T-helper 22 cell (primary cell): ENCODE measurements around the gene MAGI2.
"Not testable (repeated sequence)": the region's sequence is repeated elsewhere in the genome, so short reads cannot be mapped to it uniquely, and the experiment has no call there.

Source experiments
- DNase-seq: peaks from one replicate; pipeline ENCODE4 v3.0.0-alpha.2; 2020; ENCODE audit warnings: low read depth

Gene MAGI2

DNA sequence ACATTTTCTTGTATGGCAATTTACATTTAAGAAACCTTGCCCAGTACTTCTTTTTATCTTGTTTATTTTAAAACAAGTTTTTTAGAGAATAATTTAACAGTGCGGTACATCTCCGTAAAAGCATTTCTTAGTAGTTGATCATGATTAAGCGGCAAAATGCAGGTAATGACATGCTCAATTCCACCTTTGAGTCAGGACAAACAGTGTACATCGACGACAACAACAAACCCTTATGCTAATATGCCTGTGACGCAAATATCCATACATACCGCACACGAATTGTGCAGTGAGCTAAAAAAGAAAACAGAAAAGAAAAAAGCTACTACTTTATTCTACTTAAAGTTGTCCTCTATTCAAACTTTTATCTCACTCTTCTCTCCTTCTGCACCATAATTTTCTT is 1.9 kb downstream of the MAGI2 start:
- DNase-seq = no peak

GRCh38 chr7:79442766-79443165 is 10.7 kb downstream of the MAGI2 start:
- not testable (repeated sequence) for DNase-seq

GRCh38 chr7:79436378-79436777 is 17.1 kb downstream of the MAGI2 start:
- no peak for DNase-seq

GRCh38 chr7:79434867-79435266 is 18.6 kb downstream of the MAGI2 start:
- DNase-seq = no peak

- no peak for DNase-seq
Measured at GRCh38 chr7:79434098-79434497, 19.4 kb downstream of the MAGI2 start.

- DNase-seq = no peak
Measured at GRCh38 chr7:79430391-79430790, 23.1 kb downstream of the MAGI2 start.

GRCh38 chr7:79425665-79426064 is 27.8 kb downstream of the MAGI2 start:
- no peak for DNase-seq

GRCh38 chr7:79421751-79422150 is 31.7 kb downstream of the MAGI2 start:
- no peak for DNase-seq

GRCh38 chr7:79420464-79420863 is 33.0 kb downstream of the MAGI2 start:
- DNase-seq = no peak

DNA sequence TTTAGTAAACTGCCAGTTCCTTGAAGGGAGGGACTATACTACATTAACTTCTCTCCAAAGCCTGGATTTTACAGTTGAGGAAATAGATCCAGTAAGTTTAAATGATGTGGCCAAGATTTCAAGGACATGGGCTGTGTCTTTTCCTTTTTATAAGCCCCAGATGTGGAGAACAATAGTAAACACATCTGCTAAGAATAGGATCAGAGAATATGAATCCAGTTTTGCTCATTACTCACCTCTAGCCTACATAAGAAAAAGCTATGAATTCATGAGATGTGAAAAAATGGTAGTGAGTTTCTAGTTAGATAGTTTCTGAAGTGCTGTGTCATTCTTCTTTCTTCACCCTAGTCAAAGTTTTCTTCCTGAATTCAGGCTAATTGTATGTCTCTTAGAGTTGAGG is 38.6 kb downstream of the MAGI2 start:
- no peak for DNase-seq

DNA sequence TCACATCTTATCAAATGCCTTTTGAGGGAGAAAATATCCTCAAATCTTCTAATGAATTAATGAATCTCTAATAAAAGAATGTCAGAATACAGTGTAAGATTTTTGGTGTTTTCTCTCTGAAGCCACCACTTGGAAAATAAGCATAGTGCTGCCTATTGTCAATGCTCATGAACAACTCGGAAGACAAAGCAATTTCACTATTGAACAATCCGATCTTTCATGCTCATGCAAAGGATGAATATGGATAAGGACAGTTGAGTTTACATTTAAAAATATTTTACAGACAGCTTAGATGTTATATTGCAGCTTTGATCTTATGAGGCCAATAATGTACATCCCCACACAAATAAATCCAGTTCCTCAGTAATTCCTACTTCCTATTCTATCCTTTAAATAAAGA is 40.6 kb downstream of the MAGI2 start:
- DNase-seq = no peak

DNA sequence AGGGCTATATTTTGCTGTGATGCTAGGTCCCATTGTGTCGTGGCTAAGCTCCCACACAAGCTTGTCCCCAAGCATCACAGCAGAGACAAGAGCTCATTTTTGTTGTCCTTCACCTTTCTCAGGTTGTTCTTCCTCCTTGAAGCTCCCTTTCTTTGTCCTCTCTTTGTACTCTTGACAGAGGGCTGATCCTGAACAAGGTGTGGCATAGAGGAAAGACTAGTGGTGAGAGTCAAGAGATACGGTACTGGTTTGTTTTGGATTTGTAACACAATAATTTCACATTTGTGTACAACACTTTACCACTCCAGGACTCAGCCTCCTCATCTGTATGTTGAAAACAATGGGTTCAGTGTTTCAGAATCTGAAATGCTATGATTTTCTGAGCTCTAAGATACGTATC is 41.0 kb downstream of the MAGI2 start:
- no peak for DNase-seq

GRCh38 chr7:79410345-79410744 is 43.1 kb downstream of the MAGI2 start:
- no peak for DNase-seq

DNA sequence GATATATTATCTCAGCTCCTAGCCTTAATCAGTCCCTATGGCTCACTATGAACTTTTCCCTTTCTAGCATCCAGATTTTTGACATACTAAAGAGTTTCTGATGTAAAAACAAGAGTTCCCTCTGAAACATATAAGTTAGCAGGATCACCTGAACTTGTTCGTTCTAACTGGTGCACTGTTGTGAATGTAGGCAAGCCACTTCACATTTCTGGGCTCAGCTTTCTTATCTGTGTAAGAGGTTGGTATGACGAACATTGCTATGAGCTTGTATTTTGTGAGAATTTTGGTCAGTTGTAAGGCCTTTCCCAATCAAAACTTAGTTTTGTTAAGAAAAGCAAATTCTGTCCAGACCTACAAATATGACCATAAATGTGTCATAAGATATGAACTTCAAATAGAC is 46.1 kb downstream of the MAGI2 start:
- DNase-seq = no peak

GRCh38 chr7:79406371-79406770 is 47.1 kb downstream of the MAGI2 start:
- no peak for DNase-seq

DNA sequence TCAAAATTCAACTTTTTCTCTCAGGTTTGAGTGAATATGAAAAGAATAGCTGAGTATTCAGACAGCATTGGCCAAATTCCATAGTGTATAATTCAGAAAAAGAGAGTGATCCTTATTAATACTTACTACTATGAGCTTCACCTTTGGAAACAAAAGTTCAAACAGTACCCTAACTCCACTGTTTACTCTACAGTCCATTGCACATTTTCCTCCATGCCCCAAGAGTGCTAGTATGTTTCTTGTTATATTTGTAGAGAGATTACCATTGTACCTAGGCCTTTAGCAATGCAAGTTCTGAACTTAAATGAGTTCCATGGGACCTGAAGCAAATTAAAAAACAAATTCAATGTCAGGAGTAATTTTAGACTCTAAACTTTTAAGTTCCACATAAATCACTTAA is 48.1 kb downstream of the MAGI2 start:
- DNase-seq = no peak

DNA sequence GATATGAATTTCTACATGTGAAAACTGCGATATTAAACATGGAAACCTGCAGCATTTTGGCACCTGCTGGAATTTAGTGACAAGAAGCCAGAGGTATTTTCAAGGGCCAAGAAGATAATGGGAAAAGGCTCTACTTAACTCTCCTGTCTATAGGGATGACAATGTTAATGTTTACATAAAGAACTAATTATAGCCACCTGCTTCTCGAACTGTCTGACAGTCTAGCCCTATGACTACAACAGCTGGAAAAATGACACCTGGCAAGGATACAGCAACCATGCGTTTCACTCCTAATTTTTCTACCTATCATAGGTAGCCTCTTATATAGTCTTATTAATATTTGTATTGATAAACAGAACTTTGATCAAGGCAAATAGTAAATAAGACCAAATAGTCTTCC is 49.6 kb downstream of the MAGI2 start:
- DNase-seq = no peak

GRCh38 chr7:79403451-79403850 is 50.0 kb downstream of the MAGI2 start:
- DNase-seq = no peak

DNA sequence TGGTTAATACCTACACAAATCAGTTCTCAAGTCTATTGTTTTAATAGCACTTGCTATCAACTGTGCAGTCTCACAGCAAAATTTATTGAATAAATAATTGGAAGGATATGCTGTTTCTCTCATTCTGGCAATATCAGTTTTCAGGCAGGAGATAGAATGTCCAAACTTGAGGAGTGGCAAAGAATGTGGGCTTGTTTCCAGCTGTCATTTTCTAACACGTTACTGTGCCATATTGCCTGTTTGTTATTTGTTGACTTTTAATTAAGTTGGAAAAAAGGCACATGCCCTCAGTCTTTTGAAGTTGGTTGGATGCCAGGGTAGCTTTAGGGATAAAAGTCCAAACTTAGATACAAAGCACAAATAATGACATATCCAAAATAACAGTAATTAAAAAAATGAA is 52.2 kb downstream of the MAGI2 start:
- no peak for DNase-seq

GRCh38 chr7:79400222-79400621 is 53.2 kb downstream of the MAGI2 start:
- no peak for DNase-seq

DNA sequence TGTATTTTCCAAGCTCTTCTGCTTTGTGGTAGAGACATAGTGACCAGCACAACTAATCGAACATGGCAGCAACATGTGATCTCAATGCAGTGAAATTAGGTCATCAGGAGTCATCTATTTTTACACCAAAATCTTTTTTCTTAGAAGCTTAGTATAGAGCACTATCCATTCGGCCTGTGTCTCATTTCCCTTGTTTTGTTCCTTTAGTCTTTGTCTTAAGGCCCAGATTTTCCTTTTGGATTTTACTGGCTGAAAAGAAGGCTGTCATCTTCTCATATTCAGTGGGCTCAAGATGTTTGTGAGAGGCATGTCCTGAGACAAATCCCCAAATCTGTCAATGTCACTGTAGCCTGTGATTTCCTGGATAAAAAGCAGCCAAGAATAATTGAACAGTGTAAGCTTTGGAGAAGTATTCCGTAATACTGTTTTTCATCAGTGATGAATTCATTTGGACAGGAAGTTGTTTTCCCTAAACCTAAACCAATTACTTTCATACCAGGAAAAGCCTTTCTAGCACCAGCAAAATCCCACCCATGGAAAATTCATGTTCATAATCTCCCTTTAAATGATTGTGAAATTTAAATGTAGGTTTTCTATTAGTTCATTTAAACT is 55.2 kb downstream of the MAGI2 start:
- no peak for DNase-seq

DNA sequence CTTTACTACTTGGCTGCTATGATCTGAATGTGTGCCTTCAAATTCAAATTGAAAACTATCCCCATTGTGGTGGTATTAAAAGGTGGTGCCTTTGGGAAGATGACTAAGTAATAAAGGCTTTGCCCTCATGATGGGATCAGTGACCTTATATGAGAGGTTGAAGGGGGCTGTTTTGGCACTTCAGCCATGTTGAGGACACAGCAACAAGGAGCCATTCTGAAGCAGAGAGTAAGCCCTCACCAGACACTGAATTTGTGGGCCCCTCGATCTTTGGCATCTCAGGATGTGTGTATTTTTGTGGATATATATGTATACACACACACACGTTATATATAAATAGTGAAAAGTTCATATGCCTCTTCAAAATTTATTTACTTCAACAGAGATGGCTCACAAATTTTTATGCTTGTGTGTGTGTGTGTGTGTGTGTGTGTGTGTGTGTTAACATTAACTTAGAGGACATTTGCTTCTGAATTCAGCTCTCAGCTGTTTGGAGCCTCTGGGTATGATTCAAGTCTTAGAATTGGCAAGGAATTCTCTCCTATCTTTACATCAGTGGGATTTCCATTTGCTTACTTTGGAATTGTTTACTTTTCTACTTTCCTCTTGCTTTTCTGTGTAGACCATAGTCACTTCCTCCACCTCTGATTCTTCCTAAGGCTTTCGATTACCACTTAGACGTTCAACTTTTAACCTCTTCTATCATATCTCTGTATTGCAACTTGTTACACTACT is 66.6 kb downstream of the MAGI2 start:
- DNase-seq = no peak

- no peak for DNase-seq
Measured at GRCh38 chr7:79381921-79382320, 71.5 kb downstream of the MAGI2 start.

DNA sequence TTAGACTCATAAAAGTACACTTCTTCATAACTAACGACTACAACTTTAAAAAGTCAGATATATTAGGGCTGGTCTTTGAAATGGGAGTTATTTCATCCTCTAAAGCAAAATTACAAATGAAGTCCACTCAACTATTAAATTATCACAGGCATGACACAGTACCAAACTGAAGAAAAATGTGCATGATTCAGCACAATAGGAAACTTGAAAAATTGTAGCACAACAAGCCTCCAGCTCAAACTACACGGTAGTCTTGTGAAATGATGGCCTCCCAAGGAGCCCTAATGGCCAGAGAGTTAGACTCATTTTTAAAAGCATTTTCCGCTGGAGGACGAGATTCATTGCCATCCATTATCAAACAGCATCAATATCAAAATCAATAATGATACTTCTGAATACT is 76.4 kb downstream of the MAGI2 start:
- DNase-seq = no peak
